C4-2B (cell line): ENCODE results near the gene STEAP3.

Experiments
- ZFX ChIP-seq: fragments of 450-650 bp; IDR thresholded peaks from 2 replicates; pipeline ENCODE4 v1.6.1; 2017
- TF ChIP-seq, protein P1 (sequence below): fragments of 450-650 bp; conservative IDR thresholded peaks from 2 replicates; pipeline ENCODE4 v1.5.1; 2017; ENCODE audit warnings: mild to moderate bottlenecking

DNA sequence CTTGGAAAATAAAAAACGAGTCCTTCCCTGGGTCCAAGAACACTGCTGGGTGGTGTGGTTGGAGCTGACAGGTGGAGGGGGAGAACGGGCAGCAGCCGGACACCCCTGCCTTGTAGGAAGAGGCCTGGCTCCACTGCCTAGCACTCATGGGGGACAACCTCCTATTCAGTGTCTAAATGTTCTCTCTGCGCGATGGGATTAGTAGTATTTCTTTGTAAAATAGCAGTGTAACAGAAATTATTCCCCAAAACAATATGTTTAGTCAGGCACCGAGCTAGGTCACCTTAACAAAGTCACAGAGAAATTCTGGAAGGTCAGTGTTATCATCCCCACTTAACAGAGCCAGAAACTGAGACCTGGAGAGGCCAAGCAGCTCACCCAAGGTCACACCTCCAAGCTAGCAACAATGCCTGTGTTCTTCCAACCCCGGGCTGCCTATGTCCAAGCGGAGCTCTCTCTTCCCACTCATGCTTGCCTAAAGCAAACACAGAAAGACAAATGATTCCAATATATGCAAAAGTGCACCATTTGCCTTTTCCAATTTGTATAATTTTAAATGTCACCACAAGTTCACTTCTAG is 68.0 kb downstream of the STEAP3 start:
- TF ChIP-seq, protein P1, sequence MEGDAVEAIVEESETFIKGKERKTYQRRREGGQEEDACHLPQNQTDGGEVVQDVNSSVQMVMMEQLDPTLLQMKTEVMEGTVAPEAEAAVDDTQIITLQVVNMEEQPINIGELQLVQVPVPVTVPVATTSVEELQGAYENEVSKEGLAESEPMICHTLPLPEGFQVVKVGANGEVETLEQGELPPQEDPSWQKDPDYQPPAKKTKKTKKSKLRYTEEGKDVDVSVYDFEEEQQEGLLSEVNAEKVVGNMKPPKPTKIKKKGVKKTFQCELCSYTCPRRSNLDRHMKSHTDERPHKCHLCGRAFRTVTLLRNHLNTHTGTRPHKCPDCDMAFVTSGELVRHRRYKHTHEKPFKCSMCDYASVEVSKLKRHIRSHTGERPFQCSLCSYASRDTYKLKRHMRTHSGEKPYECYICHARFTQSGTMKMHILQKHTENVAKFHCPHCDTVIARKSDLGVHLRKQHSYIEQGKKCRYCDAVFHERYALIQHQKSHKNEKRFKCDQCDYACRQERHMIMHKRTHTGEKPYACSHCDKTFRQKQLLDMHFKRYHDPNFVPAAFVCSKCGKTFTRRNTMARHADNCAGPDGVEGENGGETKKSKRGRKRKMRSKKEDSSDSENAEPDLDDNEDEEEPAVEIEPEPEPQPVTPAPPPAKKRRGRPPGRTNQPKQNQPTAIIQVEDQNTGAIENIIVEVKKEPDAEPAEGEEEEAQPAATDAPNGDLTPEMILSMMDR = no peak
- TF ChIP-seq ZFX = no peak
